ENCODE measurements around the gene NCS1.

The NCS1 gene

DNA sequence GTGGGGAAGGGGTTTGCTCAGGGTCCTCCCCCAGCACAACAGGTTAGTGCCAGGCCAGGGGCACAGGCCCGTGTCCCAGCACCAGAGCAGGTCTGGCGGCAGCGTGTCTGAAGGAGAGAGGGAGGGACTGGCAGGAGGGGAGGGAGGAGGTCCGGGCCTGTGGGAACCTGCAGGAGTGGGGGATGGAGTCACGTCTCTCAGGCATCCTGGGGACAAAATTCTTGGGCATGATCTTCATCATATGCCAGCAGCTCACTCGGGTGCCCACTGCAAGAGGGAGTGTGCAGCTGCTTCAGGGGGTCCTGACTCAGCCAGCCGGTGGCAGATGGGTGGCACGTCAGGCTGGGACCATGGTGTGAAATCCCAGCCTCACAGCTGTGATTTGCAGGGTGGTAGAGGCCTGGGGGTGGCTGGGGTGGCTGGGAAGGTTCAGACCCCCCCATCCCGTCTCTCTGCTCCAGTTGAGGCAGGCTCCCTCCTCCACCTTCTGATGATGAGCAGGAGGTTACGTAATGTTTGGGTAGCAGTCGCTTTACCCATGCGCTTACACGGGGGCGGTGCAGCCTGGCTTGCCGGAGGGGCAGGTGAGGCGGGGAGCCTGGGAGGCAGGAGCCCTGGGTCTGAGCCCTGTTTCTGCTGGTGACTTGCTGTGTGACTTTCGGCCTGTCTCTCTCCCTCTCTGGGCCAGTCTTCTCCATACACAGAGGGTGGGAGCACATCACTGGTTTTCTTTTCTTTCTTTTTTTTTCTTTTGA is 40.5 kb downstream of the NCS1 start:
- peak overlapping the region; percentile 23 to 47 (median 33) for H3K27ac Mint-ChIP-seq
- no peaks in the 10 kb centered on the region for H3K36me3 Mint-ChIP-seq (ENCODE audit: low read depth)
- peaks cover 41% of the 10 kb centered on the region for H3K4me1 Mint-ChIP-seq
- no peaks in the 10 kb centered on the region for H3K27me3 Mint-ChIP-seq (ENCODE audit: low read depth)
- H3K9me3 Mint-ChIP-seq = no peaks in the 10 kb centered on the region
- no peak overlapping the region for H3K4me3 Mint-ChIP-seq
- TF ChIP-seq, protein P1, sequence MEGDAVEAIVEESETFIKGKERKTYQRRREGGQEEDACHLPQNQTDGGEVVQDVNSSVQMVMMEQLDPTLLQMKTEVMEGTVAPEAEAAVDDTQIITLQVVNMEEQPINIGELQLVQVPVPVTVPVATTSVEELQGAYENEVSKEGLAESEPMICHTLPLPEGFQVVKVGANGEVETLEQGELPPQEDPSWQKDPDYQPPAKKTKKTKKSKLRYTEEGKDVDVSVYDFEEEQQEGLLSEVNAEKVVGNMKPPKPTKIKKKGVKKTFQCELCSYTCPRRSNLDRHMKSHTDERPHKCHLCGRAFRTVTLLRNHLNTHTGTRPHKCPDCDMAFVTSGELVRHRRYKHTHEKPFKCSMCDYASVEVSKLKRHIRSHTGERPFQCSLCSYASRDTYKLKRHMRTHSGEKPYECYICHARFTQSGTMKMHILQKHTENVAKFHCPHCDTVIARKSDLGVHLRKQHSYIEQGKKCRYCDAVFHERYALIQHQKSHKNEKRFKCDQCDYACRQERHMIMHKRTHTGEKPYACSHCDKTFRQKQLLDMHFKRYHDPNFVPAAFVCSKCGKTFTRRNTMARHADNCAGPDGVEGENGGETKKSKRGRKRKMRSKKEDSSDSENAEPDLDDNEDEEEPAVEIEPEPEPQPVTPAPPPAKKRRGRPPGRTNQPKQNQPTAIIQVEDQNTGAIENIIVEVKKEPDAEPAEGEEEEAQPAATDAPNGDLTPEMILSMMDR (IDR thresholded peaks at IDR 0.05; ENCODE audit: unreplicated experiment in 3 of 3) = no peak

DNA sequence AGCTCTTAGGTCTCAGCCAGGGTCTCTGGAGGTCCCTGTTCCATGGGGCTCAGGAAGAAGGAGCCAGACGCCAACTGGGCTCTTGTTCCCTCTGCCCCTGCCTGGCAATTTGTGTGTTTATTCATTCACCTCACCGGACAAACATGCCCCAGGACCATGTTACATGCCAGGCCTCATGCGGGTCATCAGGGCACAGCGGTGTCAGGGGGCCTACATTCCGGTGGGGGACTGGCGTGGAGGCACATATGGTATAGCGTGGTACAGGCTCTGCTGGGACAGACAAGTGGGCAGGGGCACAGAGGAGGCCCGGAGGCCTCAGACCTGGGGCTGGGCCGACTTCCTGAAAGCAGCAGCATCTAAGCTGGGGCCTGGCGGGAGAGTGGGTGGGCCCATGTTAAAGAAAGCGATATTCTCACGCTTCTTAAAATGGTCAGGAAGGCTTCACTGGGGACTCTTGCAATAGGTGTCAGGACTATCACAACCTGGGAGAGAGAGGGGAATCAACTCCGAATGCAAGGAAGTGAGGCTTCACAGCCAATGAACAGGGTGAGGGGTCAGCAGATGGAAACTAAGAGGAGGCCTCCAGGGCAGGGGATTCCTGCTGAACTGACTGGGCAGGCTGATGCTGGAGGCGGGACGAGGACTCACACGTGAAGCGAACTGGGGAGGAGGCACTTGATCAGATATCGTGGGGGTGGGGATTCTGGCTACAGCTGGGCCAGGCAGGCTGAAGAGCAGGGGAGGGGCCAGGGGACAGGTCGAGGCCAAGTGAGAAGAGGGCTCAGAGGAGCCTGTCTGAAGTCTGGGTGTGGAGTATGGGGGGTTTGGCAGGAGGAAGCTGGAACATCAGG is 41.9 kb downstream of the NCS1 start:
- TF ChIP-seq, protein P1 (IDR thresholded peaks at IDR 0.05; ENCODE audit: unreplicated experiment in 3 of 3) = no peak
- peaks cover 36% of the 10 kb centered on the region for H3K4me1 Mint-ChIP-seq
- H3K36me3 Mint-ChIP-seq (ENCODE audit: low read depth) = peaks cover 7% of the 10 kb centered on the region
- no peaks in the 10 kb centered on the region for H3K9me3 Mint-ChIP-seq
- H3K4me3 Mint-ChIP-seq = peak overlapping the region; percentile 3 to 22 (median 10)
- no peaks in the 10 kb centered on the region for H3K27me3 Mint-ChIP-seq (ENCODE audit: low read depth)
- H3K27ac Mint-ChIP-seq = peak overlapping the region; percentile 69 to 77 (median 74)

DNA sequence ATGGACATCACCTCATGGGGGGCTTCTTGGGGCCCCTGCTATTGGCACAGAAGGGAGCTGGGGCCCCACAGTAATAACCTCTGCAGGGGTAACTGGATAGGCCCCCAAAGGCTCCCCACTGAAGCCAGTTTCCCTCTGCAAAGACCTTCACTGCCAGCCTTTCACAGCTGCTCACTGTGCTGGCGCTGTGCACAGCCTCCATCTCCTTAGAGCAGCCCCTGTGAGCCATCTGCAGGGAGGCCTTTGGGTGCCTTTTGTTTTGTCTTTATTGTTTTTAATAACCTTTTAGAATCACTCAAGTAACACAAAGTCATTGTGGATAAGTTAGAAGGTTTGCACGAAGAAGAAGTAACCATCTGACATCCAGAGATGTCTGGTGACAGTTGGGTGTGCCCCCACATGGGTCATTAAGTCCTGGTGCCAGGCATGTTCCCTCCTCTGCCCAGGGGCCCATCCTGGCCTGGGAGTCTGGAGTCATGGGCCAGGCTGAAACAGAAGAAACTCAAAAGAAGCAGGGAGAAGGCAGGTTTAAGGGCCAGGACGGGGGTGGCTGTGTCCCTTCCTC is 42.7 kb downstream of the NCS1 start:
- Mint-ChIP-seq H3K36me3 (ENCODE audit: low read depth) (peaks cover 8% of the 10 kb centered on the region), H3K4me1 (peaks cover 33% of the 10 kb centered on the region)
- TF ChIP-seq, protein P1 (IDR thresholded peaks at IDR 0.05; ENCODE audit: unreplicated experiment in 3 of 3) = no peak

DNA sequence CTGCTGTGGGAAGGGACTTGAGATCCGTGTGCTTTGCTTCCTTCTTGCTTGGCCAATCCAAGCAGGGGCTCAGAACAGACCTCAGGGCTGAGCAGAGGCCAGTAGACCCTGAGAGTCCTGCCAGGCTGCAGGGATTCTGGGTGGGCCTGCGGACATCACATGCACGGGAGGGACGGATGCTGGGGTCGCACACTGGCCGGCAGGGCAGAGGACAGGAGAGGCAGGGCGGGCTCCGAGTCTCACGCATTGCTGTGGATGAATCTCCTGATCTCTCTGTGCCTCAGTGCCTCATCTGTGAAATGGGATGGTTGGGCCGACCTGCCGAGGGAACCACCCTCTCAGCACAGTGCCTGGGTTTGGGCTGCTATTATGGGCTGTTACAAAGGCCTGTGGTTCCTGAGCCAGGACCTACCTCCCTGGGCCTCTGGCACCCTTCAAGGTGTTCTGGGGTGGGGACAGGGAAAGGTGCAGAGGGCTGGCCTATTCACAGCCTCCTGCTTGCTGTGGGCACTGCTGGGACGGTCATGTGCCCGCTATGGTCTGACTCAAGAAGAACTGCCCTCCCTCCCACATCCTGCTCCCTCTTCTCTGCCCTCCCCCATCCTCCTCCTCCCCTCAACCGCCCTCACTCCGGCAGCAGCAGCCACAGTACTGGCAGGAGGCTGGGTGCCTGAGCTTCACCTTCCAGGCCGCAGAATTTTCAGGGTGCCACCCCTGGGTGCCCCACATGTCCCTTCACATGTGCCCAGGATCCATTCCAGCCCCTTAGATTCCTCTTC is 43.3 kb downstream of the NCS1 start:
- TF ChIP-seq, protein P1 (IDR thresholded peaks at IDR 0.05; ENCODE audit: unreplicated experiment in 3 of 3) = no peak

More for the DNA sequence above, 42.7 kb downstream of the NCS1 start:
- no peaks in the 10 kb centered on the region for H3K27me3 Mint-ChIP-seq (ENCODE audit: low read depth)
- H3K27ac Mint-ChIP-seq = peak overlapping the region; percentile 74 to 79 (median 77)
- peak overlapping the region in 1 of 3 experiments; percentile 34 for H3K4me3 Mint-ChIP-seq
- no peaks in the 10 kb centered on the region for H3K9me3 Mint-ChIP-seq

DNA sequence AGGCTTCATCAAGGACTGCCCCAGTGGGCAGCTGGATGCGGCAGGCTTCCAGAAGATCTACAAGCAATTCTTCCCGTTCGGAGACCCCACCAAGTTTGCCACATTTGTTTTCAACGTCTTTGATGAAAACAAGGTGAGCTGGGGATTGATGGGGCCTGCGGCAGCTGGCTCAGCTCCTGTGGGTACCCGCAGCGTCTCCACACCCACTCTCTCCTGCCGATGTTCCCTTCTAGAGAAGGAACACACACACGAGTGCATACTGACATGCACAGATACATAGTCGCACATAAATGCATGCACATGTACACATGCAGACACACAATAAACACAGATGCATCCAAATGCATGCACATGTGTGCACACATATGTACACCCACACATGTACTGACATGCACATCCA is 45.6 kb downstream of the NCS1 start:
- peak overlapping the region; percentile 32 to 68 (median 38) for H3K27ac Mint-ChIP-seq
- no peaks in the 10 kb centered on the region for H3K27me3 Mint-ChIP-seq (ENCODE audit: low read depth)
- peaks cover 13% of the 10 kb centered on the region for H3K36me3 Mint-ChIP-seq (ENCODE audit: low read depth)
- peaks cover 38% of the 10 kb centered on the region for H3K4me1 Mint-ChIP-seq
- TF ChIP-seq, protein P1 (IDR thresholded peaks at IDR 0.05; ENCODE audit: unreplicated experiment in 3 of 3) = no peak
- no peaks in the 10 kb centered on the region for H3K9me3 Mint-ChIP-seq
- H3K4me3 Mint-ChIP-seq = no peak overlapping the region

More for the DNA sequence above, 43.3 kb downstream of the NCS1 start:
- H3K27ac Mint-ChIP-seq = peak overlapping the region; percentile 74 to 79 (median 77)
- peaks cover 37% of the 10 kb centered on the region for H3K4me1 Mint-ChIP-seq
- H3K4me3 Mint-ChIP-seq = no peak overlapping the region
- H3K27me3 Mint-ChIP-seq (ENCODE audit: low read depth) = no peaks in the 10 kb centered on the region
- peaks cover 8% of the 10 kb centered on the region for H3K36me3 Mint-ChIP-seq (ENCODE audit: low read depth)
- H3K9me3 Mint-ChIP-seq = no peaks in the 10 kb centered on the region
